ENCODE measurements around the gene HIBADH.
"Not testable (repeated sequence)": the region's sequence is repeated elsewhere in the genome, so short reads cannot be mapped to it uniquely, and the experiment has no call there.

DNA sequence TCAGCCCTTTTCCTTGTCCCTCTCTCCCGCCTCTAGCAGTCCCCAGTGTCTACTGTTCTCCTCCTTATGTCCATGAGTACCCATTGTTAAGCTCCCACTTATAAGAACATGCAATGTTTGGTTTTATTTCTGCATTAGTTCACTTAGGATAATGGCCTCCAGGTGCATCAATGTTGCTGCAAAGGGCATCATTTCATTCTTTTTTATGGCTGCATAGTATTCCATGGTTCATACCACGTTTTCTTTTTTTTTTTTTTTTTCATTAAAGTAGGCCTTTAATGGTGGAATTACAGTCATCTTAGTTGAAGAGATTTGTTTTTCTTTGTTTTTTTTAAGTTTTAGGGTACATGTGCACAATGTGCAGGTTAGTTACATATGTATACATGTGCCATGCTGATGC is 160.8 kb downstream of the HIBADH start:
- TF ChIP-seq CTCF (conservative IDR thresholded peaks at IDR 0.05); ZFX (IDR thresholded peaks at IDR 0.05): not testable (repeated sequence)

All from C4-2B (cell line).